HG03064 (cell line): ENCODE measurements around the gene CTDNEP1.
"Not testable (repeated sequence)": the region's sequence is repeated elsewhere in the genome, so short reads cannot be mapped to it uniquely, and the experiment has no call there.

Experiments
- ATAC-seq: cut with Tn5 transposase; IDR thresholded peaks from one replicate; pipeline ENCODE4 v1.9.1; 2021; ENCODE audit warnings: low read depth; ENCODE audit not compliant: unreplicated experiment

Gene CTDNEP1

GRCh38 chr17:7249214-7249613, 2.3 kb downstream of the CTDNEP1 start:
- ATAC-seq = no peak

GRCh38 chr17:7248796-7249195, 2.7 kb downstream of the CTDNEP1 start:
- no peak for ATAC-seq

GRCh38 chr17:7246779-7247178, 4.8 kb downstream of the CTDNEP1 start:
- no peak for ATAC-seq

- not testable (repeated sequence) for ATAC-seq
Measured at GRCh38 chr17:7243838-7244237, 7.7 kb downstream of the CTDNEP1 start.

- ATAC-seq = no peak
Measured at GRCh38 chr17:7243453-7243729, 8.1 kb downstream of the CTDNEP1 start.

- no peak for ATAC-seq
Measured at GRCh38 chr17:7242717-7243452, 8.6 kb downstream of the CTDNEP1 start.

GRCh38 chr17:7241783-7242716, 9.5 kb downstream of the CTDNEP1 start, which contains the start of gene GABARAP:
Gene GABARAP, minus strand, starts transcription at chr17:7242449. Its CDS starts 119 bp downstream, at chr17:7242330.
- no peak for ATAC-seq

- no peak for ATAC-seq
Measured at GRCh38 chr17:7241090-7241733, 10.3 kb downstream of the CTDNEP1 start.

GRCh38 chr17:7240375-7240774, 11.2 kb downstream of the CTDNEP1 start:
- ATAC-seq = no peak

GRCh38 chr17:7239091-7240027, 12.2 kb downstream of the CTDNEP1 start, which contains the start of gene PHF23:
Gene PHF23, minus strand, starts transcription at chr17:7239457. Its CDS starts 178 bp downstream, at chr17:7239279.
- ATAC-seq = peak; percentile 38

- ATAC-seq = no peak
Measured at GRCh38 chr17:7238420-7239090, 13.0 kb downstream of the CTDNEP1 start.

- no peak for ATAC-seq
Measured at GRCh38 chr17:7237761-7238419, 13.6 kb downstream of the CTDNEP1 start.

GRCh38 chr17:7237266-7237760, 14.2 kb downstream of the CTDNEP1 start:
- no peak for ATAC-seq

- no peak for ATAC-seq
Measured at GRCh38 chr17:7236808-7237207, 14.7 kb downstream of the CTDNEP1 start.

- no peak for ATAC-seq
Measured at GRCh38 chr17:7235693-7236665, 15.6 kb downstream of the CTDNEP1 start.

- ATAC-seq = peak; percentile 33
Measured at GRCh38 chr17:7234083-7234951, 17.2 kb downstream of the CTDNEP1 start, which contains the start of gene DVL2. Gene DVL2, minus strand, starts transcription at chr17:7234517. Its CDS starts 255 bp downstream, at chr17:7234262.

- no peak for ATAC-seq
Measured at GRCh38 chr17:7233701-7234082, 17.8 kb downstream of the CTDNEP1 start.
